Hindlimb muscle (tissue), 1 donor: ENCODE data around the gene AMN. TPM values are rescaled to one million over a fixed set of nuclear protein-coding genes. Genes with fewer than 3 reads are reported as not detected.

Experiments
- DNase-seq: peaks from one replicate; pipeline ENCODE4 v3.0.0-alpha.2; 2013
- polyA plus RNA-seq: library from polyadenylated mRNA; unstranded; fragments of 120-200 nt; gene quantifications from one replicate; pipeline ENCODE4 v1.2.1, GENCODE V29; 2013; ENCODE audit not compliant: insufficient read length

The AMN gene
- polyA plus RNA-seq, 1 donor = 0.59 TPM

DNA sequence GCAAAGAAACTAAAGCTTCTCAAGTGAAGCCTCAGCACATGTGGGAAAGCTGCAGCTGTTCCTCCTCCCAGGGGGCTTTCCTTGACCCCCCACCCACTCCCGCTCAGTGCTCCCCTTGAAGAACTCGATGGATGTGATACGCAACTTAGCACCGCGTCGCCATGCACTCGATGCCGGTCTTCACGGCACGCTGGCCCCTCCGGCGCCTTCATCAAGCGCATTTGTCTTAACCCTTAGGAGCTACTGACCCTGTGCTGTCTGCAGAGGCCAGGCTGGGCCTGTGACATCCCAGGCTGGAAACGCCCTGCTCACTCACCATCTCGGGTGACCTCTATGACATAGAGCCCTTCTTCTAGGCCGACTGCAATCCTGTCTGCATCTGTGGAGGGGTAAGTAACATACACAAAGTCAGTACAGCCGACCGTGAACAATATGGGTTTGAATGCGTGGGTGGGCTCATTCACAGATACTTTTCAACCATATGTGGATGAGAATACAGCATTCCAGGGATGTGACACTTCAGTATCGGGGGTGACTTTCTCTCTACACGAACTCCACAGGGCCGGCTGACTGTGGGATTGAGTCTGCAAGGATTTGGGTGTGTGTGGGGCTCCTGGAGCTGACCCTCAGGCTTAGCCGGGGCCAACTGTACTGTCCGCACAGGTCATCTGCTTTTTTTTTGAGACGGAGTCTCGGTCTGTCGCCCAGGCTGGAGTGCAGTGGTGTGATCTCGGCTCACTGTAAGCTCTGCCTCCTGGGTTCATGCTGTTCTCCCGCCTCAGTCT is 23.1 kb downstream of the AMN start:
- no peak for DNase-seq

DNA sequence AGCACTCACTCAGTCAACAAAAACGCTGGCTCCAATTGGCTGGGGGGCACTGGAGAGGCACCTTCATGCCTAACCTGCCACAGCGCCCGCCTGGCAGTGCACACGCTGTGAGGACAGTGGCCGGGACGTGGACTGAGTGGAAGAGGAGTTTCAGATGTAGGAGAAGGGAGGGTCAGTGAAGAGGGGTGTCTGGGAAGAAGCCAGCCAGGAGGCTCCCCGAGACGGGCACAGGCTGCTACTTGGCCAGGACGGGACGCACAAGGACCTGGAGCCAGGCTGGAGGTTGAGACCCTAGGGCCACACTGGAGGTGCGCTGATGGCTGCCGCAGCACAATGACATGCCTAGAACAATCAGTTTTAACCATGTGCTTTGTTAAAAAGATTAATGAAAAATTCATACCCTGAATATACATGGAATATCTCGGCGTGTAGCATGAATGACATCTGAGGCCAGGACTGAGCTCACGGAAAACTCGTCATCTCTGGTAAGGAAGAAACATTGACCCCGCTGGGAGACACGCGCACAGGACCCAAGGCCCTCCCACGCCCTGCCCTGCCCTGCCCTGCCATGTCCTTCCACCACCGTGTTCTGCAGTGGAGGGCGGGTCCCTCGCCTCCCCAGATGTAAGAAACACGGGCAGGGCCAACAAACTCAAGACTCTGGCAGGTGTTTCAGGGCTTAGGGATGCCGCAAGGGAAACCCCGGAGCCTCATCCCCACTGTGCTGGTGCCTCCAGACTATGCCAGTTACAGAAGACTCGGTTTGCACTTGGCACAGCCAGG is 25.0 kb downstream of the AMN start:
- no peak for DNase-seq

DNA sequence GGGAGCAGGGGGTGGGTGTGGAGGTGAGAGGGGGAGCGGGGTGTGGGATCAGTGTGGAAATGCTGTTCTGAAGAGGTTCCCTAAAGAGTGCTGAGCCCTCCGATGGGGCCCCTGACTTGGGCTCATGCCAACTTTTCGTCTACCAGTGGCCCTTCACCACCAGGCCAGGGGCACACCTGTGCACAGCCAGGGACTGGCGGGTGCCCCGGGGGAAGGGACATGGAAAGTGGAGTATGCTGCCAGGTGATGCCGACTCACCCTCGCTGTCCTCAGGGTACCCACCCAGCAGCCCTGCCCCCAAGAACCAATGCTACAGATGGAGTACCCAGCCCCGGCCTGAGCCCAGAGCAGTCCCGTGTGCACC is 26.2 kb downstream of the AMN start:
- no peak for DNase-seq

DNA sequence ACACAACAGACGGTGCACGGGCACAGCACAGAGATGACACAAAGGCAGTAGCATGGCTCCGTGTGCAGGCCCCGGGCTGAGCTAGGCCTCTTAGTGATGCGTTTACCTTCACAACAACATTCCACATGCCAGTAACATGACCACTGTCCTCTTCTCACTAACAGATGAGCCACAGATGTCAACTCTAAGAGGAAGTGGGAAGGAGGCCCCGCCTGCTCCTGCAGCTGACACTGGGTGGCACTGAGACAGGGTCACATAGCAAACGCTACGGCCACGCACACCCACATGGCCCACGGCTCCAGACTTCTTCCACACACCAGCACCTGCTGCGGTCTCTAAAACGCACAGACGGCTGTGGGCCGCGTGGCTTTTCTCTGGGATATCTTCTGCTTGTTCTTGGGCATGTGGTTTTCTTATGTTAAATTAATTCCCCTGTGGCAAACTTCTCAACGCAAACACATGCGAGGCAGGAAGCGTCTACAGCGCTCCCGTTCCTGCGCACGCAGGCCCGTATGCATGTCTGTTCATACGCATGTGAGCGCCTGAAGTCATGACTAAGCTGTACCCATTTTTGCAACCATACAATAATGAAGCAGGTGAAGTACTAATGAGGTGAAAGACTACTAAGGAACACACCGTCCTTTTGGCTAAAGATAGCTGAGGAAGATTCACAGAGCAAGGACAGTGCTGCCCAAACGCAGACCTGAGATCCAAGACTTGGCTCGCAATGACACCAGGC is 26.8 kb downstream of the AMN start:
- DNase-seq = no peak

DNA sequence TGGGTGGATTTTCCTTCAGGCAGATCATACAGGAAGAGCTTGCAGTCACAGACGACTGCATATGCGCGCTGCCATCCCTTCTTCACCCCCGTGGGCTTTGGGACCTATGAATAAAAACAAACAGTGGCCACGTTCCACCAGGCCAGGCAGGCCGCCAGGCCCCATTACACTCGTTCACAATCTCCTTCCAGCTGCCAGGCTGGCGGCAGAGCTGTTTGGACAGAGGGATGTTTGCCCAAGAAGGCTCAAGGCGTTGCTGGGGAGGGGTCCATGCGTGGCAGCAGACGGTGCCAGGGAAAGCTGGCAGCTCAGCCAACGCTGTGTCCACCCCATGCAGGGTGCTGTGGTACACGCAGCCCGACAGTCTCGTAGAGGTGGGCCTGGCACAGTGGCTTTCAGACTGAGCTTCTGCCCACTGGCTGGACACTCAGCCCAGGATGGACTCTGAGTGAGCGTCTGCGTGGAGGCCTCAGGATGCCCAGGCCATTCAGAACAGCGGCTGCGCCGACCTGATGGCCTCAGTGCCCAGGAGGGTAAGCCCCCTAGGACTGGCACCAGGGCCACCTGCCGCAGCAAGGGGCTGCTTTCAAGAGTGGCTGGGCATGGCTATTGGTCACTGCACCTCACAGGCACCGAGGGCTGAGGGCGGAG is 27.5 kb downstream of the AMN start:
- no peak for DNase-seq

DNA sequence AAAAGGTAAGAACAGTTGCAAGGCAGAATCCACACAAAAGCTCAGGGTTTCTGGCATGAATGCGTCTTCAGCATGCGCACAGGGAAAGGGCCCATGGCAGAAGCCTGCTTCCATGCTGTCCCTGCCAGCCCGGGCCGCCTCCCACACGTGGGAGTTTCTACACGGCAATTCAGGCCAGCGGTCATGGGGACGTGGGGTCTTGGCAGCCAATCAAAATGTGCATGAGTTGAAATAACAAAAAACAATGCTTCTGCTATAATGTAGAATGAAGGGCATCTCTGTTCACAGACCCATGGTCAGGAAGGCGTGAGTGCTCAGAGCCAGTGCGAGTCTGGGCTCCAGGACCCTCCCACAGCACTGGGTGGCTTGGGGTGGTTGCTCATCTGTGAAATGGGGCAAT is 28.6 kb downstream of the AMN start:
- DNase-seq = no peak

DNA sequence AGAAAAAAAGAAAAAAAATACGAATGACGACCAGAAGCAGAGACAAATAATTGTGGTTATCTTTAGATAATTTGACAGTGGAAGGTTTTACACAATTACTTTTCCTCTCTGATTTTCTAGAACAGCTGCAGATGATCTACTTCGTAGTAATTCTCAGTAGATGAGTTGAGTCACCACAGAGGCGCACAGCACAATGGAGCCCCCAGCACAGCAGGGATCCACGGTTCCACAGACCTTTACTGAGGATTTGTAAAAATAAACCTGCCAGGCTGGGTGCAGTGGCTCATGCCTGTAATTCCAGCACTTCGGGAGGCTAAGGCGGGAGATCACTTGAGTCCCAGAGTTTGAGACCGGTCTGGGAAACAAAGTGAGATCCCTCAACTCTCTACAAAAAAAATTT is 29.3 kb downstream of the AMN start:
- DNase-seq = no peak

DNA sequence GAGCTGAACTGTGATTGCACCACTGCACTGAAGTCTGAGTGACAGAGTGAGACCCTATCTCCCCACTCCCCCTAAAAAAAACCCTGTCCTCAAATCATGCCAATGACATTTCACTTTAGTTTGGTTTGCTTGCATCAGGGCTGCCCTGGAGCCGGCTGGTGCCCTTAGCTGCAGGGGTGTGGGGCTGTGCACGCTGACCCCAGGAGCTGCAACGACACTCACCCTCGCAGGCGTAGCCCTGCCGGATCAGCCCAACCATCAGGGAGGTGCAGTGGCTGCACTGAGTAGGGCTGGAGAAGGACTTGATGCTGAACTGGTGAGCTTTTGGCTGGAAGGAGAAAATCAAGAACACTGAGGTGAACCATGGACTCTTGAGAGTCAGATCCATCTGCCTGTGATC is 29.8 kb downstream of the AMN start:
- no peak for DNase-seq

DNA sequence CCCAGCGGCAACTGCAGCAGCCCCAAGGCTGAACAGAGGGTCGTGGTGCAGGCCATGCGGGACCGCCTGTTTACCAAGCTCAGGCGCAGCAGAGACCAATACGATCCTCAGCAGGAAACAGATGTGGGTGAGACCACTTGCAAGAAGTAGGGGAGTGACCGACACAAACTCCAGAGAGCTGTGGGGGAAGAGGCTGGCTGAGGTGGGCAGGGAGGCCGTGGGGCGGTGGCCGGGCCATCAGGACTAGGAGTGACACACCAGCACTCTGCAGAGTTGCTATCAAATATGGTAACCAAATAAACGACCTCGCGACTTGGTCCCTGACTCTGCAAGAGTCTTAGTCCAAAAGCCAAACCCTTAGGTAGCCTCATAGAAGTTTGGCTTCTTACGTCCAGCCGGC is 30.6 kb downstream of the AMN start:
- no peak for DNase-seq

DNA sequence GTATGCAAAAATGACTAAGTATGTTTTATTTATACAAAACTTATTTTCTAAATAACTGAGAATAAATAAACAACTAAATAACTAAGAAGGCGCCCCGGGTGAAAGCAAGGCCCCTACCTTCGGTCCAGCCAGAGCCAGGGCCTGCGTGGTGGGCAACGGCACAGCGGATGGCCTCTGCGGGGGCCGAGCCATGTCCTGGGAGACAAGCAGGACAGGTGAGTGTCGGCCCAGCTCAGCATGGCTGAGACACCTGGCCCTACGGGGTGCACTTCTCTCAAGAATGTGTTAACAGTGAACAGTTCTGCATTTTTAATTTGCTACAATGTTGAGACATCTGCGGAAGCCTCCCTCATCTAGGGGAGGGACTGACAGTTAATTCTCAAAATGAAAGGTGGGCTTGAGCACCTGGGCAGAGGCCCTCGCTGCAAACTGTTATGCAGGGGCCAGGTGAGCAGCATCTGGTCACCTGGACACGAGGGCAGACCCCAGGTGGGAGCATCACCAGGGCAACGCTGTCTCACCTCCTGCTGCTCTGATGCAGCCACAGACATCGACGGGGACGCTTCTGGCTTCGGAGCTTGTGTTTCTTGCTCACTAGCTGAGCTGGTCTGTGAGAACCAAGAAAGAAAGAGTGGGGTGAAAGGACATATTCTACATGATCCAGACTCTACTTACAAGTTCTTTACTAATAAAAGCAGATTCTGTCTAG is 31.8 kb downstream of the AMN start:
- DNase-seq = no peak

DNA sequence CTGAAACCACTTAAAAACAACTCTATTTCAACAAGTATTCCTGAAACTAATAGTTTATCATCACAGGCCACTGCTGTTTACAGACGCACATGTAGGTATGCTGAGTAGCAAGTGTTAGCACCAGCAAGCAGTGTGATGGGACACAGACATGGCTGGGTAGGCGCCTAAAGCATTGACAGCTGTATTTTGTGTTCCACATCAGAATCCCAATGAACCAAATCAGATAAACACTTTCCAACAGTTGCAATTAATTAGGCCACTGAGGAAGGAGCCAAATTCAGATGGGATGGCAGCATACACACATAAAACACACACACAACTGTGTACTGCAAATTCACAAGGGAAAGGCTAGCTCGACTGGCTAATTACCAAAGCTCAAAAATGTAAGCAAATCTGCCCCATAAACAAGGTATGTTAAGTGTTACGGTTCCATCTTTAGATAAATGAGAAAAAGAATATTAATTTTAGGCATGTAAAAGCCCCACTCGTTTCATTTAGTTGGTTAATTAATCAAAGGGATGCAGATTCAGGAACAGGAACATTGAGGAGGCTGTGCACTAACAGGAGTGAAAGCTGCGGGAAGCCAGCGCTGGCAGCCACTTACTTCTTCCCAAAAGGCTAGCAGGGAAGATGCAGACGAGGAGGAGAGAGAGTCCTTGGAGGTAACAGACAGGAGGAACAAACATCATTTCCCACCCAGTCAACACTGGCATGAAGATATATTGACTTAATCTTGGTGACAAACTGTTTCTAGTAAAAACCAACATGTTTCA is 33.4 kb downstream of the AMN start:
- DNase-seq = no peak

DNA sequence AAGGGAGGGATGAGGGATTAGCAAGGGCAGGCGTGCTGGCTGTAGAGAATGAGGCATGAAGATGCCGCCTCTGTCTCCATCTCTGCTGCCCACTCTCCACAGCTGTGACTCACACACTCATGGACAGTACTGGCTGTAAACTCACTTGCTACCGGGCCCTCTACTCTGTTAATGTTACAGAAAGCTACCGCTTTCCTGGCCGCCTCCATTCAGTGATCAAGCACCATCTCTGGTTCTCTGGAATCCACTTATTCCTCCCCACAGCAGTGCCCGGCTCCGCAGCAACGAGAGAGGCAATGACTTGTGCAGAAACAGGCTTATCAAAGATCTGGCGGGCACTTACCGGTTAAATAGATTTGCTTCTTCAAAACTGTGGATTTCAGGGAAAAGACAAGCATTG is 34.8 kb downstream of the AMN start:
- no peak for DNase-seq

DNA sequence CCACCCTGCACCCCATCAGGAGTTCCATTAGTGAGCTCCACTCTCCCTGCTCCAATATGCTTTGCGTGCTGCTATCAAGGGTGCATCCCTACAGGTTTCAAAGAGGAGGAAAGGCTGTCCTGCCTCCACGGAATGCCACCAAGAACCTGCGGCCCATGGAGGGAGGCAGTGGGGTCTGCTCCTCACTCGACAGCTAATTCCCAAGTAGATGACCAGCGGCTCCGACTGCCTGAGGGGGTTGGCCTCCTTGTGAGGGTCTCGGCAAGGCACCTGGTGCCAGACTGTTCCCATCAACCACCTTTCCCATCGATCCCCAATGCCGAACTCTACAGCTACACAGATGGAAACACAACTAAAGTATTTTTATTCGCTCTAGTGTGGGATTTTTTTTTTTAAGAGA is 36.0 kb downstream of the AMN start:
- DNase-seq = no peak

DNA sequence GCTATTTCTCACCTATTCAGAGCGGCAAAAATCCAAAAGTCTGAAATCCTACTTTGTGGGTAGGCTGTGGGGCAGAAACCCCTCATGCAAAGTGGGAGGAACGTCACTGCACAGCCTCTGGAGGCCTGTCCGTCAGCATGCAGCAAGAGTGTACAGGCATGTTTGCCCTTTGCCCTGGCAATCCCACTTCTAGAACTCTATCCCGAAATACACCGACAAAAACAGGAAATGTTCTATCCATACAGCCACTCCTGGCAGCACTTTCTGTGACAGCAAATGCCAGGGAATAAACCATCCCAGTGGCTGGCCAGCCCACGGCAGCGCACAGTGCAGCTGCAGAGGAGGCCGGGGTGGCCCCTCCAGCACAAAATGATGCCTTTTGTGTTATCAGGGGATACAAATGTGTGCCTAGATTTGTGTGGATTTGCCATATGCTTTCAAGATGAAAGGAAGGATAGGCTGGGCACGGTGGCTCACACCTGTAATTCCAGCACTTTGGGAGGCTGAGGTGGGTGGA is 39.7 kb downstream of the AMN start:
- no peak for DNase-seq

DNA sequence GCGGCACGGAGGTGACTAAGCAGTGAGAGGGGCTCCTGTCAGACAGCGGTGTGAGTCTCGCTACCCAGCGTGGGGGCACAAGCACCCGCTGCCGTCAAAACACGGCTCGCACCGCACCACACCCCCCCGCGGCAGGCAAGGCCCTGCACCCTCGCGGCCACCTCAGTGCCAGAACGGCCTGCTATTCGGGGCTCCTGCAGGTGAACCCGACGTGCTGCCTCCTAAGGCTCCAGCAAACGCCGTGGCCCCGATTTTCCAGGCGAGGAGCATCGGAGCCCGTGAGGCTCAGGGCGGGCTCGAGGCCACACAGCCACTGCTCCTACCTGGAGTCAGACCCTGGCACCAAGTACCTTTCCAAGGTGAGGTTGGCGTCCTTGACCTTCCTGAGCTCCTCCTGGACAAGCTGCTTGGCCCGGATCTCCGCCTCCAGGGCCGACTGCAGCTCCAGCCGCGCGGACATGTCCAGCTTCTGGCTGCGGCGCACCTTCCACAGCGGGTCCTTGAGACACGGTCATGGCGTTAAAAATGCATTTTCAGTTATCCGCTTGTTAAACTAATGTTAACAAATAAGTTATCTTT is 41.8 kb downstream of the AMN start:
- no peak for DNase-seq

DNA sequence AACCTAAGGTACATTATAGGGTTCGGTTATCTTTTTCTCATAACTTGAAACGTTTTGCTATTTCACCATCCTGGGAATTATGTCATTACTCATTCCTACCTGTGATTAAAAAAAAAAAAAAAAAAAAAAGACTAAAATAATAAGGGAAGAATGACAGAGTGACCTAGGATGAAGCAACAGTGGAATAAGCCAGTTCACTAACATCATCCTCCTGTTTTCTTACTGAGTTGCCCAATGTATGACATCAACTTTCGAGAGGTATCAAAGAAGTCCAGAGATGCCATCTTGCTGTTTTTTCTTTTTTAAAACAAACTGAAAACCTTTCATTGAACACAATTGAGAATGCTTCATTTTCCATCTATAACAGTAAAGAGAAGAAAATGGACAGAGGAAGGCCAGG is 42.8 kb downstream of the AMN start:
- DNase-seq = no peak

DNA sequence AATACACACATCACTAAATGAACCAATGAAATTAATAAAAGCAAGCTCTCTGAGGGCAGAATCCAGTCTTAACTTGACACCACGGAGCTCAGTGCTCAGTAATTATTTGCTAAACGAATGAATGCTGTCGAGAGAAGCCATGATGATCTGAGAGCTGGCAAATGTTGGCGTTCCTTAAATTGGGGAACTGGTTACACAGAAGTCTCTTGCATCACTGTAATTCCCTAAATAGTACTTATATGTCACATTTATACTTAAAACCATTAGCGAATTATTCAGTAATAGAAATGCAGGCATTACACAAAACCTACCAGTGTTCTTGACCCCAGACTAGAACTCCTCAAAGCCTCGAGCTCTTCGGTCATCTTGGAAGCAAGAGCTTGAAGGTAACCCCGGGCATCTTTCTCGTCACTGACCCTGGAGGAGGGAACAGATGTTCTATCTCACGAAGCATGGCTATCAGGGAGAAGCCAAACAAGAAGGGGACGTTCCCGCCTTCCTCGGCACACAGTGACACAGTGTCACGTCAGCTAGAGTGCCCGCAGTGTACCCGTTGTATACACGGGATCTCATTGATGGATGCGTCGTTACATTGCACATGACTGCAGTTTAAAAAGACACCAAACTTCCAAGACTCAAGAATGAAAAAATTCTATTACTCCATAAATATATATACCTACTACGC is 43.6 kb downstream of the AMN start:
- DNase-seq = no peak

DNA sequence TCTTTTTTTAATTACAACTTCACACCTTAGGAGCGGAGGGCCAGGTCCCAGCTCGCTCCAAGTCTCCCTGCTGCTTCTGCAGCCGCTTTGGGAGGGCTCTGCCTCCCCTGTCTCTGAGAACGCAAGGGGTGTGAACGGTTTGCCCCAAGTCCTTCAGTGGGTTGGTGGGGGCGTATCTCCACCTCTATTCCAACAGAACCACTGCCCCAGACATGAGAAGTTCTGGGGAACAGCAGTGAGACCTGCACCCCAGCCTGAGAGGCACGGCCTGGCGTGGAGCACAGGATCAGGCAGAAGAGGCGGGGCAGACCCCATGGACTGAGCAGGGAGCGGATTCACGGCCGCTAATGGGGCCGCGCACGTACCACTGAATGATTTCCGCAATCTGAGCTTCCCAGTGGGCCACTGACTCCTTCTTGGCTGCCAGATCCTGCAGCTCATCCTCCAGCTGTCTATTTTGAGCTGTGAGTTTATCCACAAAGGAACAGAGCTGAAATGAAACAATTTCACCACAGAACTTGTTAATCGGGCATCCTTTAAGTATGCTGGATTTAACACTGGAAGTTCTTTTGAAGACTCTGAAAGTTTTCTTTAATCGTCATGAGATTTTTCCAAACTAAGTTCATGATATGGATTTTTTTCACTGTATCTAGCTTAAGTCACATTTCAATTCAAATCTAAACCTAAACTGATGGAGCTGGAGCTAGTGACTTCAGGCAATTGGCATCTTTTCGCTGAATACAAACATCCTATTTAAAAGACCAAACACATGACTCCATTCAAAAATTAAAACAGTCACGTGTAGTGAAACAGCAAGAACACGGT is 44.4 kb downstream of the AMN start:
- DNase-seq = peak; percentile 74

DNA sequence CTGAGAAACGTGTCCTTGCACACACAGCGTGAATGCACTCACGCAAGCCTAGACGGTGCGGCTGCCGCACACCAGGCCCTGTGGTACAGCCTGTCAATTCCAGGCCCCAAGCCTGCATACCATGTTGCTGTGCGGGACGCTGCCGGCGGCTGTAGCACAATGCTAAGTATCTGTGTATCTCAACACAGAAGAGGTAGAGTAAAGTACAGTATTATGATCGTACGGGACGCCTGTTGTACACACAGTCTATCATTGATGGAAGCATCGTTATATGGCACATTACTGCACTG is 45.0 kb downstream of the AMN start:
- no peak for DNase-seq

DNA sequence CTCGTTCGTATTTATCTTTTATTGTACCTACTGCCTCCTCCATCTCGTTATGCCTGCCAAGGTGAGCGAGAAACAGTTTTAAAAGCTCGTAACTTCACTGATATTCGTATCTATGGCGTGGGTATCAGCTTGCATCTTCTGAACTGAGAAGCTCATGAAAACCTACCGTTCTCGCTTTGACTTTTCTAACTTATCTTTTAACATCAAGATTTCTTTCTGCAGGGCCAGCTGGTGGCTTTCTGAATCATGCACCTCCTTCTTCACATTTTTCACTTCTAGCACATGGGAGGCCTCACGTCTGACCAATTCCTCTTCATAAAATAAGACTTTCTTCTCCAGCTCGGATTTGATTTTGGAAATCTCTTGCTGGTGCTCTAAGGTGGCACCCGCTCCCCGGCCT is 45.8 kb downstream of the AMN start:
- DNase-seq = no peak
